Measurements from ENCODE around the gene TPO.
"Not testable (repeated sequence)": the region's sequence is repeated elsewhere in the genome, so short reads cannot be mapped to it uniquely, and the experiment has no call there.

Gene TPO

DNA sequence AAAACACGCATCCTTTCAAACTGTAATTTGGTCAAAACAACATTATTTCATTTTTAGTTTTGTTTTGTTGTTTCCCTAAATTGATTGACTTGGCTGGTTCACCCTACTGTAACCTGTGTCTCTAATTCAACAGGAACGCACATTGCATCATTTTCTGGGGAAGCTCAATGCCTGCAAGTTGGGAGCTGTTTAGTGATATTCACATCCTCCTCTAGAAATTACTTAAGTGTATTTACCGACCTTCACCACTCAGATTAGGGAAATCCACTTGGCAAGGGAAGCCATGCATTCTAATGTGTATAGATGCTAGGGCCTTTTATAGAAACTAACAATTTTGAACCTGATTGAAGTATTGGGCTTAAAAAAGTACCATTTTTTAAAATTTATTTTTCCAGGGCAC is 7.3 kb upstream of the TPO start:
- DNase-seq, result no peak

GRCh38 chr2:1406434-1406833 is 6.8 kb upstream of the TPO start:
- DNase-seq, result no peak

DNA sequence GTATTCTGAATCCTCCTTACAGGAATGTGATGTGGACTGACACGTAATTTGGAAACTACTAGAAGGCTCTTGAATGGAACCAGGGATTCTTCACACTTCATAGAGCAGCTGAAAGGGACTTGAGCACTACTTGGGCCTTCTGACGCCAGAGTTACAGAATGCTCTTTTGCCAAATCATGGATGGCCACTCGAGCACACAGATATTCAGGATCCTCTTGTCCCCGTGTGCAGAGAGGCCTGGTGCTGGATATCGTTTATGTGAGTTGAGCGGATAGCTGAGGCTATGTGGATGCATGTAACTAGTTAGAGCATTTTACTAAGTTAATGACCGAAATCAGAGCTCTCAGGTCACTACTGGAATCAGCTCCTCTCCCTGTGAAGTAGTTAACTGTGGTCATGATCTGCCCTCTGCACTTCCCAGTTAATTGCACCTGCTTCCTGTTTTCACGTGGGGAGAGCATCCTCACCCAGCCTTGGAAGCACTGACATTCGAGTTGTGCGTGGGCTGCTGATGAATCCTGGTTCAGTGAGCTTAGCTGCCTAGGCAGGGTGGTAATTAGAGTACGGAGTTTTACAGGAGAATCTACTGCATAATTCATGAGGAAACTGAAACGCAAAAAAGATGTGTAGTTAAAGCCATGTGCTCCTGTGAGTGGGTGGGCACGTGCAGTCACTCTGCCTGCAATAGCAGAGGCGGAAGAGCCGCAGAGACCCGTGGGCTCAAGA is 5.2 kb upstream of the TPO start:
- DNase-seq, result no peak

DNA sequence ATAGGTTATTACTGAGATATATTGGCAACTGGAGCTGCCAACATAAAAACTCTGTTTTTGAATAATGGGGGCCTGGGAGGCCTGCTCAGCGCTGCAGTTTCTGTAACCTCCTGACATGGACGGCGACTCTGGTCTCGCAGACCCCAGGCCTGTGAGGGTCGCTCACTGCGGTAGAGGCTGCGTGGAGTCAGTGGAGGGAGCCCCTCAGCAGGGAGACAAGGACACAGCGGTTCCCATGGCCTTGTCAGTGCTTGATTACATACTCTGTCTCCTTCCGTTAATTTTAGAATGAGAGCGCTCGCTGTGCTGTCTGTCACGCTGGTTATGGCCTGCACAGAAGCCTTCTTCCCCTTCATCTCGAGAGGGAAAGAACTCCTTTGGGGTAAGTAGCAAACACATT is 858 bp downstream of the TPO start:
- no peak for DNase-seq

- DNase-seq, result not testable (repeated sequence)
Observed at GRCh38 chr2:1414901-1415300, 1.6 kb downstream of the TPO start.

DNA sequence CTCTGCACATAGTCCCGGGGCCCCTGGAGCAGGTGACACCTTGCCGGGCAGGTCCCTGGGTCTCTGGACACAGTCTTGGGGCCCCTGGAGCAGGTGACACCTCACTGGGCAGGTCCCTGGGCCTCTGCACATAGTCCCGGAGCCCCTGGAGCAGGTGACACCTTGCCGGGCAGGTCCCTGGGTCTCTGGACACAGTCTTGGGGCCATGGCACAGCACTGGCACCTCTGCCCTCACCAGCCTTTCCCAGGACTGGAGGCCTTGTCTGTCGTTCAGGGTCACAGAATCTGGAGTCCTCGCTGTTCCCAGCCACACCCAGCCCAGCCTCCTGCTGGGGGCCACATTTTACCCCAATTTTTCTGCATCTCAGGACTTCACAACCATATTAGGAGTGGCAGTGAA is 2.2 kb downstream of the TPO start:
- no peak for DNase-seq

- no peak for DNase-seq
Observed at GRCh38 chr2:1418566-1418965, 5.3 kb downstream of the TPO start.

DNA sequence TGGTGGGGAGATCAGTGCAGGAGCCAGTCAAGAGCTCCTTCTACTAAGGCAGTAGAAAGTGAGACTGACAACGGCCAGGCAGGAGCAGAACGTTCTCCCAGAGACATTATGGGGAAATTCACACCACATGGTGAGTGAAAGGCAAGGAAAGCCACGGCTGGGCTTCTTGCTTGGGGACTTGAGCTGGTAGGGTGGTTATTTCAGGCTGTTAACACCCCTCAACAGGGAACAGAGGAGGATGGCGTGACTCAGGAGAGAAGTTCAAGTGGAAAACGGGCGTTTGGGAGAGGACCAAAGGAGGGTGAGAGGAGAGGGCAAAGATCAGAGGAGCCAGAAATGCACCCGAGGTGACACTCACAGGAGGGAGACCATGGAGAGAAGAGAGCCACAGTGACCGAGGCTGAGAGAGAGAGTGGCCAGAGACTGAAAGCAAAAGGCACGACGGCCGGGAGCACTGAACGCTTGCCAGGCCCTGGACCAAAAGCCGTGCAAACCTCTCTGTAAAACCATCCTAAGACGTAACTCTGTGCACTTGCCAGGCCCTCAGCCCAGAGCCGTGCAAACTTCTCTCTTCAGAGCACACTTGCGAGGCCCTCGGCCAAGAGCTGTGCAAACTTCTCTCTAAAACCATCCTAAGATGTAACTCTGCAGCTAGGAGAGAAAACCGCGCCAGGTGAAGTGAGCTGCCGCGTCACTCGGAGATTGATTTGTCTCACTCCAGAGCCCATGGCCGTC is 7.7 kb downstream of the TPO start:
- DNase-seq, result no peak

- DNase-seq, result no peak
Observed at GRCh38 chr2:1421731-1422130, 8.5 kb downstream of the TPO start.

GRCh38 chr2:1422131-1422530 is 8.9 kb downstream of the TPO start:
- DNase-seq, result no peak

DNA sequence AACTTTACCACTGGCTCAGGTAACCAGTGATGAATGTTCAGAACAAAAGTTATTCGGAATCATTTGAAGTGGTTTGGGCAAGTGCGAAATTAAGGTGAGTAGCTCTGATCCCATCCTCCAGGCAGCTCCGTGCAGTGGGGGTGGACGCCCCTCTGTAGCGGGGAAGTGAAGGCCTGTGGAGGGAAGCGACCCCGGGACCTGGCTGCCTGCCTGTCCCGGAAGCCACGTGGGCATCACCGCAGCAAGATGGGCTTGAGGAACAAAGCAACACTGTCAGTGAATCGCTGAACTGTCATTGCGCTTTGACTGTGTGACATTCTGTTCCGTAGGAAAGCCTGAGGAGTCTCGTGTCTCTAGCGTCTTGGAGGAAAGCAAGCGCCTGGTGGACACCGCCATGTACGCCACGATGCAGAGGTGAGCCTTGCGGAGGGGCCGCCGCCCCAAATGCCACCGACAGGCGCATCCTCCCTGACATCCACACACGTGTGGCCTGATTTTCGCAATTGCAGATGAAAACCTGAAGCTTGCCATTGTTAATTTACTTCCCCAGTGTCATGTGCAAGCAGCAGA is 9.5 kb downstream of the TPO start:
- DNase-seq, result no peak

DNA sequence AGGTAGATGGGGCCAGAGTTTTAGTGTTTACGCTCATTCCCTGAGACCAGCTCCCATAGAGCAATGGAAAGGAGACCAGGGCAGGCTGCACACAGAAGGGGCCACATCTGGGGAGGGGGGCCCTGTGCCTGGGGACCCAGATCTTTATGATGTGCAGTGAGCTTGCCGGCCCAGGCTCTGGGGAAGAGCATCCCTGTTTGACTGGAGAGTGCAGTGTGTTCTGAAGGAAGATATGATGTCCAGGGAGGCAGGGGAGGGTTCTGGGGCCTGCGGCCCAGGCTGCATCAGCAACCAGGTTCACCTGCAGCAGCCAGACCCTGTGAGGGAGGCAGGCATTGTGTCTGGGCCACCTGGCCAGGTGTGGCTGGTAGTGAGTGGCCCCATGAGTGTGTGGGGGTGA is 13.8 kb downstream of the TPO start:
- no peak for DNase-seq

DNA sequence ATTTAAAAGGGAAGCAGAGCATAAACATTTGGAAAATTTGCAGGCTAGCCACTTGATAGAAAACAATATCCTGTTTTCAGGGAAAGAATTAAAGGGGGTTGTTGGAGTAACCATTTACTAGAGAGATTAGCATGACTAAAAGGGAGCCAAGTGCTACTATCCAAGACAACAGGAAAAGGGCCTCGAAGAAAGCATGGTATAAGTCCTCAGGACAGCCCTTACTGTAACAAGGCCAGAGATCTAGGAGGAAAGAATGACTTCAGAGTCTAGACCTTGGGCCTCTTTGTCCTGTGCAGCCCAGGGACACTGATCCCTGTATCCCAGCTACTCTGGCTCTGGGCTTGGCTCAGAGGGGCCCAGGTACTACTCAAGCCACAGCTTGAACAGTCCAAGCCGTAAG is 16.6 kb downstream of the TPO start:
- no peak for DNase-seq

DNA sequence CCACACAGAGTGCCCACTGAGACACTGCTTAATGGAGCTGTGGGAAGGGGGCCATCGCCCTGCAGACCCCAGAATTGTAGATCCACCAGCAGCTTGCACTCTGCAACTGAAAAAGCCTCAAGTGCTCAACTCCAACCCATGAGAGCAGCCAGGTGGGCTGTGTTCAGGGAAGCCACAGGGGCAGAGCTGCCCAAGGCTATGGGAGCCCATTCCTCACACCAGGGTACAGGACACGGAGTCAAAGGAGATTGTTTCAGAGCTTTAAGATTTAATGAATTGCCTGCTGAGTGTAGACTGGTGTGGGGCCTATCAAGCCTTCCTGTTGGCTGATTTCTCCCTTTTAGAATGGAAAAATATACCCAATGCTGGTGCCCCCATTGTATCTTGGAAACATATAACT is 17.2 kb downstream of the TPO start:
- DNase-seq, result no peak

DNA sequence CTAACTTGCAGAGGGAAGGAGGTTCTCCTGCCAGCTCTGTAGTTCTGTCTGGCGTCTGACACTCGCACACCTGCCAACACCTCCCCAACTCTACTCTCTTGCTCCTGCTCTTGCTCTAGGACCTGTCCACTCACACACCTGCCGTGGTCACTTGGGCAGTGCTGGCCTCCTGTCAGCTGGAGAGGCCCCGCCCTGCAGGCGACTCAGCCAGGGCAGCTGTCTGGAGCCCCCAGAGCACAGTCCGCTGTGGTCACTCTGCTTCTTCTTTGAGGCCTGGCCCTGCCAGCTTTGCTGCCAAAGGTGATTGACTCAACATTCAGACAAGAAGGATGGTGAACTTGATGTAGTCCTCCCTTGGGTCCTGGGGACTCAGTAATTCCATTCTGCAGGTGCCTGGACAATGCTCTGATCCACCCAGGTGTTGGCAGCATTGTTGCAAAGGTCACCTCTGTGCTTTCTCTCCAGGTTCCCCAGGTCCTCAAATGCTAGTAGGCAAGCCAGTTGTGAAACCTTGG is 18.7 kb downstream of the TPO start:
- no peak for DNase-seq

GRCh38 chr2:1432726-1433125 is 19.5 kb downstream of the TPO start:
- no peak for DNase-seq

GRCh38 chr2:1436369-1436768 is 23.1 kb downstream of the TPO start:
- DNase-seq, result no peak

DNA sequence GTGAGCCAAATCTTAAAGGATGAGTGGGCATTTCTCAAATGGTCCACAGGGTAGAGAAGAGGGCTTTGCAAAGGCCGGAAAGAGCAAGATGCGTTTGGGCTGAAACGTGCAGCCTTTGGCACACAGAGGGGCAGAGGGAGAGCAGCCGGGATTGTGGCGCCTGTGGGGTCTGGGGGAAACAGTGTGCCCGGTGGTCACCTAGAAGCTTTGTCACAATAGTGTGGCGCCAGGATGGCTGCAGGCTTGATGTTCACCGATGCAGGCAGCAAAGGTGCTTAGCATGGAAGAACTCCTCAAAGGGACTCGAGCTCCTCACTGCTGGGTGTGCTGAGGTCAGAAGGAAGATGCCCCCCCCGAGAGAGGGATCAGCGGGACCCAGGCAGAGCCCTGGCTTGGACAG is 23.8 kb downstream of the TPO start:
- no peak for DNase-seq

- DNase-seq, result no peak
Observed at GRCh38 chr2:1437537-1437936, 24.3 kb downstream of the TPO start.

DNA sequence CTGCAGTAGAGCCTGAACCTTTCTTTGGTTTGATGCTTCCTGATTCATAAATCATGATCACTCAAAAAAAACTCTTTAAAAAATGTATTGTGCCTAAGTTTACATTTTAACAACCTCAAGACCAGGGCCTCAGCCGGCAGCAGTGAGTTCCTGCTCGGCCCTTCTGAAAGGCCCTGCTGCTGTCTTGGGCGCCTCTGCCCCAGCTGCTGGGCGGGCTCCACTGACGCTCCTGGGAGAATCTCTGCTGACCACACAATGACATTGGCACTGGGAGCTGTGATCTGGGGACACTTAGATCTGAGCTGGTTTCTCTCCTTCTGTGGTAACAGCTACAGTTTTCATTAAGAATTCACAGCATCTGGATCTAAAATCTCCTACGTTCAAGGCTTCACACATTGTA is 25.7 kb downstream of the TPO start:
- DNase-seq, result no peak

DNA sequence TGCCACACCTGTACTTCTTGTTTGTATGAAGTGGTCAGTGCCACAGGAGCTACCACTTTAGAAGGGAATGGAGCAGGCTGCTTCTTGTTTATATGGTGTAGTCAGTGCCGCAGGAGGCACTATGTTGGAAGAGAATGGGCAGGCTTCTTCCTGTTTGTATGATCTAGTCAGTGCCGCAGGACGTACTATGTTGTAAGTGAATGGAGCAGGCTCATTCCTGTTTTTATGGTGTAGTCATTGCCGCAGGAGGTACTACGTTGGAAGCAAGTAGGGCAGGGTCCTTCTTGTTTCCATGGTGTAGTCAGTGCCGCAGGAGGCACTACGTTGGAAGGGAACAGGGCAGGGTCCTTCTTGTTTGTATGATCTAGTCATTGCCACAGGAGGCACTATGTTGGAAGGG is 27.3 kb downstream of the TPO start:
- no peak for DNase-seq

DNA sequence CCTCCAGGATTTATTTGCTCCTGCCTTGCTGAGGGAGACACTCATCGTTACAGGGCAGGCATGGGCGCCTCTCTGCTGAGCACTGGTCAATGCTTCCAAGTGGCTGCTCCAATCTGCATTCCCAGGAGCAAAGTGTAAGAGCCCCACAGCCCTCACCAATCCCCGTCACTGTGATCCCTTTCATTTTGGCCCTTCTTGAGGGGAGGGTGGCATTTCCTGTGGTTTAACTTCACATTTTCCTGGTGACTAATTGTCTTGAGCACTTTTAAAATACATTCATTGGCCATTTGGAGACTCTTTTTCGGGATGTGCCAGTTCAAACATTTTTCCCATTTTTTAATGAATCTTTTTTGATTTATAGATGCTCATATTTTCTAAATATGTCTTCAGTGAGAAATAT is 33.0 kb downstream of the TPO start:
- DNase-seq, result no peak

DNA sequence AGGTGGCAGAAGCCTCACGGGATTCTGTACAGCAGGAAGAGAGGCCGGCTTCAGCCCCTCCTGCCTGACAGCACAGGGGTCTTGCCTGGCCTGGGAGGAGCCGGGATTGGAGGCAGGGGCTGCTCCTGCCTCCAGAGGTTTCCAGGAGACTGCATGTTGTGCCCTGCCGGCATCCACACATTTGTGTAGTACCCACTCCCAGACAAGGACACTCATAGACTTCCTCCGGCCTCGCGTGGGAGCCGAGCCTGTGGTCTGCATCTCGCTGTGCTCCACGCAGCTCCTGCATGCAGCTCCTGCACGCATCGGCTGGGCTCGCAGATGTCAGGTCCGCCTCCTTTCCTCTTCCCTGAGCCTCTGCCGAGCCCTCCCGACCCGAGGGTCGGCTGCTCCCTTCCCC is 34.7 kb downstream of the TPO start:
- no peak for DNase-seq

DNA sequence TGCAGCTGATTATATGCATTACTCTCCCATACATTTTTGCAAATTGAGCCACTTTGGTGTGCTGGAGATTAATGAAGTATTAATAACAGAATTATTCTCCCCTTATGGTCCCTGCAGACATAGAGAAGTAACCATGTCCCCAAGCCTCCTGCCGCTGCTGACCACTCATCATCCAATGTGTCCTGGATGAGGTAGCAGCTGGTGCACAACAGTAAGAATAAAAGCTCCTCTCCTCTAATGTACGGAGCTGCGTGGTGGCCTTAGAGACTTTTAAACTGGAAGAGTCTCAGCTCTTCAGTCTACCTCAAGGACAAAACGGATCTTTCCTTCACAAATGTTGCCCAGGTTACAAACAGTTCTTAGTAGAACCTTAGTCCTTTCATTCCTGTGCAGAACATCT is 37.7 kb downstream of the TPO start:
- DNase-seq, result no peak
